Neuronal stem cell (in vitro differentiated cells): ENCODE measurements around the gene NXPH4.

Experiments
- DNase-seq: peaks from one replicate; pipeline ENCODE4 v3.0.0-alpha.2; 2013; ENCODE audit warnings: low spot score
- H2AFZ ChIP-seq: one replicate; pipeline ENCODE4 v1.6.1; 2013; ENCODE audit warnings: mild to moderate bottlenecking, low read length, inconsistent platforms
- H2AK5ac ChIP-seq: 2 replicates; pipeline ENCODE4 v1.6.1; 2013; ENCODE audit warnings: low read depth, mild to moderate bottlenecking, inconsistent platforms, low read length, moderate library complexity, mixed read lengths
- H2BK120ac ChIP-seq: 2 replicates; pipeline ENCODE4 v1.6.1; 2013; ENCODE audit warnings: low read depth, mild to moderate bottlenecking, inconsistent platforms, low read length, moderate library complexity, mixed read lengths
- H2BK12ac ChIP-seq: one replicate; pipeline ENCODE4 v1.6.1; 2013; ENCODE audit warnings: low read length, inconsistent platforms
- H2BK15ac ChIP-seq: 2 replicates; pipeline ENCODE4 v1.6.1; 2013; ENCODE audit warnings: mild to moderate bottlenecking, low read length, inconsistent platforms, mixed read lengths
- H2BK5ac ChIP-seq: one replicate; pipeline ENCODE4 v1.6.1; 2013; ENCODE audit warnings: inconsistent platforms, mild to moderate bottlenecking, low read length, moderate library complexity
- H3K14ac ChIP-seq: one replicate; pipeline ENCODE4 v1.6.1; 2013; ENCODE audit warnings: low read length, inconsistent platforms
- H3K18ac ChIP-seq: 2 replicates; pipeline ENCODE4 v1.6.1; 2013; ENCODE audit warnings: low read length, inconsistent platforms
- H3K23ac ChIP-seq: 2 replicates; pipeline ENCODE4 v1.6.1; 2013; ENCODE audit warnings: low read depth, mild to moderate bottlenecking, mixed read lengths, low read length, inconsistent platforms; ENCODE audit not compliant: poor library complexity
- H3K27ac ChIP-seq: replicated peaks from 3 replicates; pipeline ENCODE4 v1.5.1; 2013; ENCODE audit warnings: low read length, inconsistent platforms
- H3K27me3 ChIP-seq, 3 experiments: 2 replicates each; pipeline ENCODE4 v1.6.1; 2013; ENCODE audit warnings: low read length in 3 of 3, mild to moderate bottlenecking in 2 of 3, inconsistent platforms in 1 of 3, low read depth in 1 of 3, mixed read lengths in 1 of 3, moderate library complexity in 1 of 3; ENCODE audit not compliant: control insufficient read depth in 3 of 3, insufficient read depth in 3 of 3
- H3K36me3 ChIP-seq, 2 donors: replicated peaks in 1 of 2; 2 replicates each; pipeline ENCODE4 v1.6.1; 2013; ENCODE audit warnings: low read length in 2 of 2; ENCODE audit not compliant: control insufficient read depth in 2 of 2, insufficient read depth in 2 of 2
- H3K4ac ChIP-seq: 2 replicates; pipeline ENCODE4 v1.6.1; 2013; ENCODE audit warnings: inconsistent platforms, mild to moderate bottlenecking, low read length, moderate library complexity
- H3K4me1 ChIP-seq, 2 donors: 1 replicate in 1 of 2; 2 replicates in 1 of 2; pipeline ENCODE4 v1.6.1; 2013; ENCODE audit warnings: low read length in 2 of 2, low read depth in 1 of 2; ENCODE audit not compliant: control insufficient read depth in 2 of 2, insufficient read depth in 1 of 2
- H3K4me2 ChIP-seq: one replicate; pipeline ENCODE4 v1.6.1; 2013; ENCODE audit warnings: mild to moderate bottlenecking, low read length, inconsistent platforms; ENCODE audit not compliant: insufficient read depth, poor library complexity, severe bottlenecking
- H3K4me3 ChIP-seq, 2 donors: 2 replicates each; pipeline ENCODE4 v1.5.1; 2013; ENCODE audit warnings: low read length in 2 of 2, mild to moderate bottlenecking in 2 of 2, inconsistent platforms in 1 of 2, moderate library complexity in 1 of 2
- H3K79me1 ChIP-seq: one replicate; pipeline ENCODE4 v1.6.1; 2013; ENCODE audit warnings: low read depth, mild to moderate bottlenecking, inconsistent platforms, low read length, moderate library complexity
- H3K9ac ChIP-seq: one replicate; pipeline ENCODE4 v1.6.1; 2013; ENCODE audit warnings: mild to moderate bottlenecking, low read depth, low read length, inconsistent platforms; ENCODE audit not compliant: poor library complexity
- H3K9me3 ChIP-seq, 2 donors: replicated peaks in 1 of 2; 2 replicates each; pipeline versions ENCODE3 to v1.6.1; 2013; ENCODE audit warnings: low read length in 2 of 2, mild to moderate bottlenecking in 2 of 2, inconsistent platforms in 1 of 2, low read depth in 1 of 2, mixed read lengths in 1 of 2, moderate library complexity in 1 of 2; ENCODE audit not compliant: control insufficient read depth in 2 of 2, insufficient read depth in 1 of 2
- H4K8ac ChIP-seq: one replicate; pipeline ENCODE4 v1.6.1; 2013; ENCODE audit warnings: low read depth, mild to moderate bottlenecking, inconsistent platforms, low read length, moderate library complexity
- H4K91ac ChIP-seq: one replicate; pipeline ENCODE4 v1.6.1; 2013; ENCODE audit warnings: low read length, low read depth, mild to moderate bottlenecking, inconsistent platforms; ENCODE audit not compliant: poor library complexity
- WGBS, 2 donors: extraction: QIAGEN DNeasy Blood & Tissue Kit; methylation state at CpG; one replicate each; pipeline ENCODE4 v1.1.7; 2013; ENCODE audit warnings: missing lambda C conversion rate in 2 of 2, mixed read lengths in 1 of 2; ENCODE audit not compliant: insufficient read length in 2 of 2, insufficient replicate concordance in 1 of 2; ENCODE audit errors: extremely low coverage in 2 of 2; 5-methylcytosine and 5-hydroxymethylcytosine counted together

NXPH4 gene

DNA sequence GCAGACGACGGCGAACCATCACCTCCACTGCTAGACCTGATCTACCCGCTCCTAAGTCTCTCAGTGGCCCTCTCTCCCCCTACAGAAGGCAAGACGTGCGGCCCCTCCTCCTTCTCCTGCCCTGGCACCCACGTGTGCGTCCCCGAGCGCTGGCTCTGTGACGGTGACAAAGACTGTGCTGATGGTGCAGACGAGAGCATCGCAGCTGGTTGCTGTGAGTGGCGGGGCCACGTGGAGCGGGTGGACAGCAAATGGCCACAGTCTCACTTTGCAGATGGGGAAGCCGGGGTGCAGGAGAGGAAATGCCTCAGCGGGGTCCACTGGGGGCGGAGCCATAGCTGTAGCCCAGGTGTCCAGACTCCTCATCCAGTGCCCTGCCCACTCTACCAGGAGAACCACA, 21.4 kb upstream of the NXPH4 start:
- peaks cover 12% of the 10 kb centered on the region for H3K79me1 ChIP-seq
- no peak overlapping the region for H2AK5ac ChIP-seq
- H3K4me1 ChIP-seq, result no peaks in the 10 kb centered on the region
- no peak overlapping the region for H3K27ac ChIP-seq
- peak overlapping the region; percentile 12 for H3K9ac ChIP-seq
- no peak overlapping the region for H2BK120ac ChIP-seq
- peak overlapping the region; percentile 55 for H3K23ac ChIP-seq
- no peak overlapping the region for H2BK15ac ChIP-seq
- no peak overlapping the region for H3K14ac ChIP-seq
- peaks cover 0 to 8% of the 10 kb centered on the region in 2 donors for H3K9me3 ChIP-seq
- no peak overlapping the region for H2AFZ ChIP-seq
- no peak overlapping the region for H2BK12ac ChIP-seq
- H4K8ac ChIP-seq, result no peak overlapping the region
- H4K91ac ChIP-seq, result no peak overlapping the region
- H3K4me3 ChIP-seq, result no peak overlapping the region
- H3K4ac ChIP-seq, result no peak overlapping the region
- H3K27me3 ChIP-seq, result no peaks in the 10 kb centered on the region
- peak overlapping the region; percentile 66 for H2BK5ac ChIP-seq
- WGBS, 2 donors, result no CpG with 5 or more reads among the region's 19 CpGs
- H3K36me3 ChIP-seq, result peaks cover 99 to 100% of the 10 kb centered on the region in 2 donors
- no peak overlapping the region for H3K4me2 ChIP-seq
- DNase-seq, result no peak
- H3K18ac ChIP-seq, result peak overlapping the region; percentile 48

DNA sequence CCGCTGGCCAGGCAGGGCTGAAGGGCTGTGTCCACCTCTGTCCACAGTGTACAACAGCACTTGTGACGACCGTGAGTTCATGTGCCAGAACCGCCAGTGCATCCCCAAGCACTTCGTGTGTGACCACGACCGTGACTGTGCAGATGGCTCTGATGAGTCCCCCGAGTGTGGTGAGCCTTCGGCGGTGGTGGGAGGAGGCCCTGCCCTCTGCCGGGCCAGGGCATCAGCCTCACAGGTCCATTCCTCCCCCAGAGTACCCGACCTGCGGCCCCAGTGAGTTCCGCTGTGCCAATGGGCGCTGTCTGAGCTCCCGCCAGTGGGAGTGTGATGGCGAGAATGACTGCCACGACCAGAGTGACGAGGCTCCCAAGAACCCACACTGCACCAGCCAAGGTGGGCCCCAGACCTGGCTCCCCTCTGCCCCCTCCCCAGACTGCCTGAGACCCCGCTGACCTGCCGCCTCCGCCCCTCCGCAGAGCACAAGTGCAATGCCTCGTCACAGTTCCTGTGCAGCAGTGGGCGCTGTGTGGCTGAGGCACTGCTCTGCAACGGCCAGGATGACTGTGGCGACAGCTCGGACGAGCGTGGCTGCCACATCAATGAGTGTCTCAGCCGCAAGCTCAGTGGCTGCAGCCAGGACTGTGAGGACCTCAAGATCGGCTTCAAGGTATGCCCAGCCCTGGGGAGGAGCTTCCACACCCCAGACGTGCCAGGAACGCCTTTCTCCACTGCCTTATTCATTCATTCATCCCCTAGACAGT, 20.8 kb upstream of the NXPH4 start:
- no peak overlapping the region for H2AFZ ChIP-seq
- H3K9me3 ChIP-seq, result peaks cover 0 to 8% of the 10 kb centered on the region in 2 donors
- no peak overlapping the region for H3K4ac ChIP-seq
- H3K23ac ChIP-seq, result peak overlapping the region; percentile 73
- H3K4me1 ChIP-seq, result no peaks in the 10 kb centered on the region
- no CpG with 5 or more reads among the region's 34 CpGs for WGBS, 2 donors
- H3K14ac ChIP-seq, result no peak overlapping the region
- peak overlapping the region; percentile 66 for H2BK5ac ChIP-seq
- peaks cover 12% of the 10 kb centered on the region for H3K79me1 ChIP-seq
- no peak overlapping the region for H3K4me2 ChIP-seq
- H3K4me3 ChIP-seq, result no peak overlapping the region
- no peak overlapping the region for H2BK120ac ChIP-seq
- peak overlapping the region; percentile 44 for H3K9ac ChIP-seq
- DNase-seq, result no peak
- peaks cover 94 to 100% of the 10 kb centered on the region in 2 donors for H3K36me3 ChIP-seq
- H3K27me3 ChIP-seq, result no peaks in the 10 kb centered on the region
- H4K91ac ChIP-seq, result no peak overlapping the region
- peak overlapping the region; percentile 43 for H4K8ac ChIP-seq
- H2BK15ac ChIP-seq, result no peak overlapping the region
- H2AK5ac ChIP-seq, result no peak overlapping the region
- no peak overlapping the region for H3K27ac ChIP-seq
- H3K18ac ChIP-seq, result no peak overlapping the region
- H2BK12ac ChIP-seq, result peak overlapping the region; percentile 58

DNA sequence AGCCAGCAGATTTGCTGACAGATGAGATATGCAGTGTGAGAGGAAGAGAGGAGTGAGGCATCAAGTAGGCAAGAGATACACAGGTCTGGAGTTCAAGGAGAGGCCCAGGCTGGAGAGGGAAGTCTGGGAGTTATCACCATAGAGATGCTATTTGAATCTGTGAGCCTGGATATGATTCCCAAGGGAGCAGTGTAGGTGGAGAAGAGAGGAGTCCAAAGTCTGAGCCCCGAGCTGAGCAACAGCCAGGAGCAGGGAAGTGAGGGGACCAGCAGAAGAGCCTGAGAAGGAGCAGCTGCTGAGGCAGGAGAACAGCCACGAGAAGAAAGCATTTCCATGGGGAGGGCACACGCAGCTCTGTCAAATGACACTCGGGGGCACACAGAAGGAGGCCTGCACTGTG, 20.2 kb upstream of the NXPH4 start:
- Histone ChIP-seq H4K8ac (no peak overlapping the region), H3K4me1 (no peaks in the 10 kb centered on the region), H3K14ac (no peak overlapping the region), H3K27ac (no peak overlapping the region), H3K9me3 (peaks cover 0 to 7% of the 10 kb centered on the region in 2 donors), H3K18ac (no peak overlapping the region), H2AK5ac (no peak overlapping the region), H3K27me3 (no peaks in the 10 kb centered on the region), H2BK5ac (peak overlapping the region; percentile 75), H3K9ac (peak overlapping the region; percentile 21), H3K4me2 (no peak overlapping the region), H2BK15ac (no peak overlapping the region), H3K79me1 (peaks cover 12% of the 10 kb centered on the region), H3K36me3 (peaks cover 94 to 100% of the 10 kb centered on the region in 2 donors), H3K4me3 (no peak overlapping the region), H2AFZ (no peak overlapping the region), H4K91ac (no peak overlapping the region), H3K23ac (peak overlapping the region; percentile 80), H3K4ac (no peak overlapping the region), H2BK120ac (peak overlapping the region; percentile 72), H2BK12ac (no peak overlapping the region)
- no peak for DNase-seq
- WGBS, 2 donors, result no CpG with 5 or more reads among the region's 4 CpGs

DNA sequence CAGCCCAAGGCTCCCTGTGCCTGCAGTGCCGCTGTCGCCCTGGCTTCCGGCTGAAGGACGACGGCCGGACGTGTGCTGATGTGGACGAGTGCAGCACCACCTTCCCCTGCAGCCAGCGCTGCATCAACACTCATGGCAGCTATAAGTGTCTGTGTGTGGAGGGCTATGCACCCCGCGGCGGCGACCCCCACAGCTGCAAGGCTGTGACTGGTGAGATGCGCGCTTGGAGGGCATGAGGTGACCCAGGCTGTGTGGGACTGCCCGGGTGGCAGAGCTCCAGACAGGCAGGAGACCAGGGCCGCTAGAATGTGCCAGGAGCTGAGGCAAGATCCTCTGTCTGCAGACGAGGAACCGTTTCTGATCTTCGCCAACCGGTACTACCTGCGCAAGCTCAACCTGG, 19.6 kb upstream of the NXPH4 start:
- Histone ChIP-seq H2BK5ac (peak overlapping the region; percentile 75), H3K18ac (no peak overlapping the region), H3K27ac (no peak overlapping the region), H4K8ac (no peak overlapping the region), H2BK120ac (peak overlapping the region; percentile 72), H4K91ac (no peak overlapping the region), H3K9me3 (peaks cover 0 to 2% of the 10 kb centered on the region in 2 donors), H3K79me1 (peaks cover 10% of the 10 kb centered on the region), H3K27me3 (no peaks in the 10 kb centered on the region), H3K4me1 (no peaks in the 10 kb centered on the region), H3K4me3 (no peak overlapping the region), H3K14ac (no peak overlapping the region), H3K23ac (peak overlapping the region; percentile 80), H3K4ac (no peak overlapping the region), H2AK5ac (no peak overlapping the region), H3K36me3 (peaks cover 93 to 100% of the 10 kb centered on the region in 2 donors), H2BK15ac (no peak overlapping the region), H3K9ac (no peak overlapping the region), H2AFZ (no peak overlapping the region), H3K4me2 (no peak overlapping the region), H2BK12ac (no peak overlapping the region)
- DNase-seq, result no peak
- WGBS, 2 donors, result no CpG with 5 or more reads among the region's 22 CpGs
